HG02798 (cell line): ENCODE data around the gene TBCEL.
"Not testable (repeated sequence)": the region's sequence is repeated elsewhere in the genome, so short reads cannot be mapped to it uniquely, and the experiment has no call there.

Experiments used
- ATAC-seq: cut with Tn5 transposase; IDR thresholded peaks from one replicate; pipeline ENCODE4 v1.9.1; 2021; ENCODE audit warnings: mild to moderate bottlenecking; ENCODE audit not compliant: unreplicated experiment, poor library complexity

Gene TBCEL

GRCh38 chr11:121023848-121024751, at the start of gene TBCEL:
TSS of gene TBCEL (plus strand) at chr11:121024102. CDS start at chr11:121045691, 21,589 bp downstream.
- ATAC-seq = peak; percentile 97

- no peak for ATAC-seq
Observed at GRCh38 chr11:120974466-120974865, 49.4 kb upstream of the TBCEL start.

- no peak for ATAC-seq
Observed at GRCh38 chr11:120974965-120975364, 48.9 kb upstream of the TBCEL start.

GRCh38 chr11:120977266-120978137, 46.4 kb upstream of the TBCEL start:
- ATAC-seq = no peak

GRCh38 chr11:120978701-120979100, 45.2 kb upstream of the TBCEL start:
- ATAC-seq = no peak

GRCh38 chr11:120985718-120986569, 38.0 kb upstream of the TBCEL start:
- peak; percentile 65 for ATAC-seq

- ATAC-seq = no peak
Observed at GRCh38 chr11:120988603-120989002, 35.3 kb upstream of the TBCEL start.

GRCh38 chr11:120991830-120992686, 31.8 kb upstream of the TBCEL start:
- ATAC-seq = no peak

- no peak for ATAC-seq
Observed at GRCh38 chr11:120994091-120994859, 29.6 kb upstream of the TBCEL start.

- no peak for ATAC-seq
Observed at GRCh38 chr11:120995184-120995583, 28.7 kb upstream of the TBCEL start.

GRCh38 chr11:120996973-120997372, 26.9 kb upstream of the TBCEL start:
- no peak for ATAC-seq

- no peak for ATAC-seq
Observed at GRCh38 chr11:120998581-120998980, 25.3 kb upstream of the TBCEL start.

- no peak for ATAC-seq
Observed at GRCh38 chr11:121004206-121004840, 19.6 kb upstream of the TBCEL start.

GRCh38 chr11:121006922-121007321, 17.0 kb upstream of the TBCEL start:
- ATAC-seq = no peak

- ATAC-seq = no peak
Observed at GRCh38 chr11:121008551-121008950, 15.4 kb upstream of the TBCEL start.

GRCh38 chr11:121012091-121012490, 11.8 kb upstream of the TBCEL start:
- no peak for ATAC-seq

GRCh38 chr11:121018746-121019145, 5.2 kb upstream of the TBCEL start:
- ATAC-seq = no peak

GRCh38 chr11:121021718-121022117, 2.2 kb upstream of the TBCEL start:
- not testable (repeated sequence) for ATAC-seq
